ENCODE measurements around the gene EYA4. TPM values are rescaled to one million over a fixed set of nuclear protein-coding genes. Genes with fewer than 3 reads are reported as not detected.

Gene EYA4
- total and polyA plus RNA-seq, 8 donors: 0.03 to 16.3 (median 0.87) TPM; not detected in 1

DNA sequence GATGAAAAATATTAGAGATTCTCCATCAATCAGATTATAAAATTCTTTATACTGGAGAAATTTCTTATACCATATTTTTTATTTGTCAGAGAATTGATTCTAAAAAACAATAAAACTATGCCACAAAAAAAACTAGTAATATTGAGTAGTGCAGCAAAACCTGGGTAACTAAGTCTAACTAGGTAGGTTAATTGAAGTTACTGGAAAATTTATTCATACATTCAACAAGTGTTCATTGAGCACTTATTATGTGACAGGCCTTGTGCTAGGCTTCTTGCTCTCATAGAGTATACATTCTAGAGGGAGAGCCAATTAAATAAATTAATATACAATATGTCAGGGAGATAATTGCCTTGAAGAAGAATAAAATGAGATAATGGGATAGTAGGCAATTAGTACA, 189.4 kb downstream of the EYA4 start:
- no peak for TF ChIP-seq EP300 (IDR thresholded peaks at IDR 0.05)
- TF ChIP-seq, protein P1, sequence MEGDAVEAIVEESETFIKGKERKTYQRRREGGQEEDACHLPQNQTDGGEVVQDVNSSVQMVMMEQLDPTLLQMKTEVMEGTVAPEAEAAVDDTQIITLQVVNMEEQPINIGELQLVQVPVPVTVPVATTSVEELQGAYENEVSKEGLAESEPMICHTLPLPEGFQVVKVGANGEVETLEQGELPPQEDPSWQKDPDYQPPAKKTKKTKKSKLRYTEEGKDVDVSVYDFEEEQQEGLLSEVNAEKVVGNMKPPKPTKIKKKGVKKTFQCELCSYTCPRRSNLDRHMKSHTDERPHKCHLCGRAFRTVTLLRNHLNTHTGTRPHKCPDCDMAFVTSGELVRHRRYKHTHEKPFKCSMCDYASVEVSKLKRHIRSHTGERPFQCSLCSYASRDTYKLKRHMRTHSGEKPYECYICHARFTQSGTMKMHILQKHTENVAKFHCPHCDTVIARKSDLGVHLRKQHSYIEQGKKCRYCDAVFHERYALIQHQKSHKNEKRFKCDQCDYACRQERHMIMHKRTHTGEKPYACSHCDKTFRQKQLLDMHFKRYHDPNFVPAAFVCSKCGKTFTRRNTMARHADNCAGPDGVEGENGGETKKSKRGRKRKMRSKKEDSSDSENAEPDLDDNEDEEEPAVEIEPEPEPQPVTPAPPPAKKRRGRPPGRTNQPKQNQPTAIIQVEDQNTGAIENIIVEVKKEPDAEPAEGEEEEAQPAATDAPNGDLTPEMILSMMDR (IDR thresholded peaks at IDR 0.05): no peak
- TF ChIP-seq POLR2AphosphoS5 (IDR thresholded peaks at IDR 0.05): no peak
- no peak for TF ChIP-seq POLR2A (IDR thresholded peaks at IDR 0.05)
- DNase-seq: no peak

DNA sequence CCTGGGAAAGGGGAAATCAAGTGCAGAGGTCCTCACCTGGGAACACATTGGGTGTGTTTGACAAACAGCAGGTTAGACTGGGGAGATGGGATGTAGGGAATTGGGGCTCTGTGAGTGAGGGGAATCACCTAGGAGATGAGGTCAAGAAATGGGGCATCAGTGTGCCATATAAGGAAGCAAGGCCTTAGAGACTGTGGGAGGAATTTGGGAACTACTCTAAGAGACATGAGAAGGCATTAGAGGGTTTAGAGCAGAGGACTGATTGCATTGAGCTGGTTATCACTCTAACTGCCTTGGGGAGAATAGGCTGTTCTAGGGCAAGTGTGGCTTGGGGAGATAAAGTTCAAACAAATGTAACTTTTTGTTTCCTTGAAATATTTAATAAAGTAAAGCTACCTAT, 189.9 kb downstream of the EYA4 start:
- Histone ChIP-seq H3K27me3 (no peaks in the 10 kb centered on the region), H3K36me3 (no peaks in the 10 kb centered on the region), H3K4me3 (no peak overlapping the region), H3K27ac (no peak overlapping the region), H3K9me3 (no peaks in the 10 kb centered on the region), H3K4me1 (no peaks in the 10 kb centered on the region)
- intact Hi-C loops (cut with DNase I; ENCODE audit: low total_unique reads): no loop called here
- TF ChIP-seq EP300 (IDR thresholded peaks at IDR 0.05) (no peak), POLR2AphosphoS5 (IDR thresholded peaks at IDR 0.05) (no peak), POLR2A (IDR thresholded peaks at IDR 0.05) (no peak)
- TF ChIP-seq, protein P1 (IDR thresholded peaks at IDR 0.05): no peak
- no peak for DNase-seq

More for the DNA sequence above, 189.4 kb downstream of the EYA4 start:
- Histone ChIP-seq H3K4me1 (no peaks in the 10 kb centered on the region), H3K4me3 (no peak overlapping the region), H3K9me3 (no peaks in the 10 kb centered on the region), H3K27me3 (no peaks in the 10 kb centered on the region), H3K36me3 (no peaks in the 10 kb centered on the region), H3K27ac (no peak overlapping the region)
- intact Hi-C loops (cut with DNase I; ENCODE audit: low total_unique reads): no loop called here

DNA sequence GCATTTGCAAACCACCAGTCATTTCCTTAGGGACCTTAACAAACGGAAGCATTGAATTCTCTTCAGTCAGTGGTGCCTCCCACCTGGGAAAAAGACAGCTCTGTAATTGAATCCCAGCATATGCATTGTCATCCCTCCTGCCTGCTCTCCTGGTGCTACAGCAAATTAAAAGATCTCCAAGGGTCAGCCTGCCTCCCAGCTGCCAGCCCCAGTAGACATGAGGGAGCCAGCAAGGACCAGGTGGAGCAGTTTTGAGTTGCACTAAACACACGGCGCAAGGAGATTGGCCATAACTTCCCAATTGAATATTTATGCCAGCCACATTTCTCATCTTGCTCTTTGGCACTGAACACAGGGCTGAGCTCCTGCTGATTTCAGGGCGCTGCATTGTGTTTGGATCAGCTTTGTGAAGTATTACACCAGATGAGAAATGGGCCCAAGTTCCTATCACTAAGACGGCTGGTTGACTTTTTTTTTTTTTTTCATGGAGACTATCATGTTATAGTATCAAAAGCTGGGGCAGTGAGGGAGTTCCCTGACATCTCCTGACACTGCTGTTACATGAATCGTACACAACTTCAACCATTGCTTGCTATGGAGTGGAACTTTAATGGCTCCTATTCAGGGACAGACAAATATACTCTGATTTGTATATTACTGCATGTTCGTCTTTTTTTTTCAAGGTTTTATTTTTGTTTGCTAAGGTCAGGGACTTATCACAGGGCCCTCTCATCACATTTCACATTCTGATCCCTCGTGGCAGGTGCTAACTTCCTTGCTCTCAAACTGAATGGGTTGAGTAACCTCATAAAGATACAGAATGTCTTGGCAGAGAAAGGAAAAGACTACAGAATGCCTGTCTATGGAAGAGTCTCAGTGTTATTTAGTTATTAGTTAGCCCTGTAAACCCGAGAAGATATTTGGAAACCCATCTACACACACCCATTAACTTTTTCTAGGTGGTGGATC, 191.1 kb downstream of the EYA4 start:
- intact Hi-C loops (cut with DNase I; ENCODE audit: low total_unique reads): no loop called here
- 64 to 76% (median 71%) methylated on average over 9 of the region's 9 CpGs for WGBS, 5 donors
- Histone ChIP-seq H3K27me3 (no peaks in the 10 kb centered on the region), H3K36me3 (no peaks in the 10 kb centered on the region), H3K4me1 (no peaks in the 10 kb centered on the region), H3K9me3 (no peaks in the 10 kb centered on the region), H3K4me3 (no peak overlapping the region), H3K27ac (no peak overlapping the region)
- TF ChIP-seq, protein P1 (IDR thresholded peaks at IDR 0.05): no peak
- no peak for TF ChIP-seq EP300 (IDR thresholded peaks at IDR 0.05)
- no peak for TF ChIP-seq POLR2A (IDR thresholded peaks at IDR 0.05)
- TF ChIP-seq POLR2AphosphoS5 (IDR thresholded peaks at IDR 0.05): no peak
- no peak for DNase-seq

DNA sequence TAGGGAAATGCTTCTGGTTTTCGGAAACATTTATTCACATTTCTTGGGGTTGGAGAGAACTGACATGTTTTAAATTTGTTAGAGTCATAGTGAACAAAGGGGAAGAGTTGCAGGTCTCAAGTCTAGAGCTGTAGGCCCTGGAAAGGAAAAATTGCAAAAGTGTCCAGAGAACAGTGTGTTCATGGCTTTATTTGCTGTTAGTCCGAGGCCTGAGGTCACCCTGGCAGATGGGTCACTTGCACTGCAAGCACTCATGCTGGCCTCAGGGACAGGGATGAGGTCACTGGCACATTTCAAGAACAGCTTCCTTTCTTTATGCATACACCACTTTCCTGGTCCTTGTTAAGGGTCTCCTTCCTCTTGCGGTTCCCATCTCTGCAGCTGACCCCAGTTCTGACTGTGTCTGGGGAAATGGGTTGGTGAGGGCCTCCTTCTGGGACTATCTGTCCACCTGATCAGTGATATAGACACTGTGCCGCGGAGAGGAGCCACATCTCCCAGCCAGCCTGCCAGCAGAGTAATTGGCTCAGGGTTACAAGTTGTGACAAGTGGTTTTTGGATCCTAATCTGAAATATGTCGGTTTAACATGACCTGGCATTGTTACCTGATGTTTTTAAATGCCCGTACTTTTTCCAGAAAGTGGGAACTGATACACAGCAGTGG, 194.0 kb downstream of the EYA4 start:
- DNase-seq: no peak
- Histone ChIP-seq H3K27me3 (no peaks in the 10 kb centered on the region), H3K36me3 (no peaks in the 10 kb centered on the region), H3K27ac (no peak overlapping the region), H3K9me3 (no peaks in the 10 kb centered on the region), H3K4me1 (no peaks in the 10 kb centered on the region), H3K4me3 (no peak overlapping the region)
- 73 to 78% (median 75%) methylated on average over 7 of the region's 7 CpGs for WGBS, 5 donors
- no peak for TF ChIP-seq POLR2A (IDR thresholded peaks at IDR 0.05)
- no peak for TF ChIP-seq POLR2AphosphoS5 (IDR thresholded peaks at IDR 0.05)
- TF ChIP-seq EP300 (IDR thresholded peaks at IDR 0.05): no peak
- intact Hi-C loops (cut with DNase I; ENCODE audit: low total_unique reads): no loop called here
